Measurements from ENCODE around the gene TEX22.

TEX22 gene

DNA sequence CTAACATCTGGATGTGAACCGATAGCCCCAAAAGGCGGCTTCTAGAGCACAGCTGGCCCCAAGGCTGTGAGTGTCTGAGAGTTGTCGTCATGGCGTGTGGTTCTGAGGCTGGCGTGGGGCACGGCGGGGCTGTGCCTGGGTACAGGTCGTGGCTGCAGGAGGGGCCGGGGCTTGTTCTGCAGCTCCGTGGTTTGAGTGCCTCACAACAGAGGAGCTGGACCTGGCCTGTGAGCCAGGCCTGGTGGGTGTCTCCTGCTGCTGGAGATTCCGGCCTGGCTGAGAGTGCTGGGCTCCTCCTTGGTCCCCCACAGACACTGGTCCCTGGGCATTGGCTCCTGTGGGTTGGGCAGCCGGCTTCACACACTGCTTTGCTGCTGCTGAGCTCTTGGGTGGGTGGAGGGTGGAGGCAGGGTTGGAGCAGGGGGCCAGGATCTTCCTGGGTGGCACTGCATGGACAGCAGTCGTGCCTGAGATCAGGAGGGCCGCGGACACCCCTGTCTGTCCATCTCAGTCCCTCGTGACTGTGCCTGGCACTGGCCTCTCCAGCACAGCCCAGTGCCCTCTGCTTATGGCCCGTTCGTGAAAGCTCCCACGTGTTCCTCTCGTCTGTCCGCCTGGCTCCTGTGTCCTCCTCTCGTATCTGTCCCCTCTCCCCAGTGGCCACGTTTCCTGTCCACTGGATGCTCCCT, 31.8 kb upstream of the TEX22 start:
- DNase-seq (ENCODE audit: low read depth), result no peak

DNA sequence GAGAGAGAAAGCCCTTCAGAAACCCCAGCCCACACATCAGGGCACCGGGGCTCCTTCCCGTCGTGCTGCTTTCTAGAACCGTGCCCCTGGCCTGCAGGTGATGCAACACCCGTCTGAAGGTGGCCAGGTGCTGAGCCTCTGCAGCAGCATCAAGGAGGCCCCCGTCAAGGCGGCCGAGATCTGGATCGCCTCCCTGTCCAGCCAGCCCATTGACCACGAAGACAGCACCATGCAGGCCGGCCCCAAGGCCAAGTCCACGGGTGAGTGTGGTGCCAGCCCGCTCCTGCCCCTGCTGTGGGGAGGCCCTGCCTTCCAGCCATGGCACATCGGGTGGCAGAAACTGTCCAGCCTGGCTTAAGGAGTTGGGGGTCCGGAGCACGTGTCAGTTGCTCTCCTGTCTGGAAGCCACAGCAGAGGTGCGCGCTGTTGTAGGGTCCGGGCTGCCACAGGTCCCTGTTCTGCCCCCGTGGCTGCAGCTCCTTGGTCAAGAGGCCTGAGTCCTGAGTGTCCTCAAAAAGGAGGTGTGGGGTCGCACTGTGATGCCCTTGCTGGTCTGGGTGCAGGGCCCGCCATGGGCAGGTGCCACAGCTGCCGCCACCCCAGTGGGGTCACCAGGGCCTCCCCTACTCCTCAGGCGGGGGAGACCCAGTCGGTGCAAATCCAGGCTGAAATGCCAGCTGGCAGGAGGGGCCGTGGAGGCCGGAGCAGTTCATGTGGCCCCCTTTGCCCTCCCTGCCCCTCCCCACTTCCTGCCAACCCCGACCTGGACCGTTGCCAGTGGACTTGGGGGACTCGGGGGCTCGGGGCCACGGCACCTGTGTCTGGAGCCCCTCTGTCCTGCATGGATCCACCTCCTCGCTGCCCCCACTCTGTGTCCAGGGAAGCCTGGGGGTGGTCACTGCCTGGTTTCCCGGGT, 31.0 kb upstream of the TEX22 start:
- DNase-seq (ENCODE audit: low read depth), result no peak

DNA sequence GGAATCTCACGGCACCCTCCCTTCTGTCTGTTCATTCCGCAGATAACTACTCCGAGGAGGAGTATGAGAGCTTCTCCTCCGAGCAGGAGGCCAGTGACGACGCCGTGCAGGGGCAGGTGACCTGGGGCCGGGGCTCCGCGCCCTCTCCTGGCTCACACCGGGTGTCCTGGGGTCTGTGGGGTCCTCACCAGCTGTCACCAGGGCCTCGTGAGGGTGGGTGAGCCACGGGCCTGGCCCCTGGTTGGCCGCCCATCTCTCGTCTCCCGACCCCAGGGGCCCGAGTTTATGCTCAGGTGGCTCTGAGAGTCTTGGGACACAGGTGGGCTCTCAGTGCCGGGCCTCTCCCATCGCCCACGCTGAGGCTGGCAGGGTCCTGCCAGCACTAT, 30.3 kb upstream of the TEX22 start:
- DNase-seq (ENCODE audit: low read depth), result no peak

DNA sequence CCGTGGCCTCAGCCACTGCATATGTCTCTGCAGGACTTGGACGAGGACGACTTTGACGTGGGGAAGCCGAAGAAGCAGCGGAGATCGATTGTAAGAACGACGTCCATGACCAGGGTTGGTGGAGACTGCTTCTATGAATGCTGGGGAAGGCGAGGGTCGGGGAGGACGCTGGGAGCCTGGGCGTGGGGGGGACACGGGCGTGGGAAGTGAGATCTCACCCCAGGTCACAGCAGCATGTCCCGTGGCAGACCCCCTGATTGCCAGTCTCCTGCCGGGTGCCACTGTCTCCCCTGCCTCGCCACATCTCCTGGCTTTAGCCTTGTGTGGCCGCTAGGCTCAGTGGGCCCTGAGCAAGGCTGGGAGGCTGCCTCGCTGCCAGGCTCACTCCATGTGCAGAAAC, 29.9 kb upstream of the TEX22 start:
- no peak for DNase-seq (ENCODE audit: low read depth)

DNA sequence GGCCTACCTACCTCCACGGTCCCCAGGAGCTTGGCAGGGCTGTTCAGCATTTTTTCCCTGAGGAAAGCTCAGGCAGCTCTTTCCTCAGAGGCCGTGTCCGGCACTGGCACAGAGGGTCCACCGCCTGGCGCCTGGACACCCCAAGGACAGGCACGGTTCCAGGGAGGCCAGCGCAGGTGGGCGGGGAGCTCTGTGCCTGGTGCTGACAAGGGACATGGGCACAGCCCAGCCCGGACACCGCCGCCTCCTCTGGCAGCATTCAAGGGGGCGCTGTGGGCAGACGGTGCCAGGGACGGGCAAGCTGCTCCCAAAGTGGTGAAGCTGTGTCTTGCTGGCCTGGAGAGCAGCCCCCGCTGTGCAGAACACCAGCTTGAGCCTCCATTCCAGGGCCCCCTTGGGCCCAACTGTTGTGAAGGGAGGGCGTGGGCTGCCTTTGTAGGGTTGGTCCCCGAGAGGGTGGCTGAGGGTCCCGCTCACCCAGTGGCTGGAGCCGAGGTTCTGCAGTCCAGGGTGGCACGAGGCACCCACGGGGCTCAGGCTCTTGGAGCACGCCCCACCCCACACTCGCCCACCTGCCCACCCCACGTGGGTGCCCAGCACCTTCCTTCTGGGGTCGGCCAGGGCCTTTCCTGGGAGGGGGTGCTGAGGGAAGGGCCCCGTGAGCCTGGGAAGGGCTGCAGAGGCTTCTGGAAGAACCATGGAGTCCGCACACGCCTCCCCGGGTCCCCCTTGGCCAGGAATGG, 29.3 kb upstream of the TEX22 start:
- no peak for DNase-seq (ENCODE audit: low read depth)

DNA sequence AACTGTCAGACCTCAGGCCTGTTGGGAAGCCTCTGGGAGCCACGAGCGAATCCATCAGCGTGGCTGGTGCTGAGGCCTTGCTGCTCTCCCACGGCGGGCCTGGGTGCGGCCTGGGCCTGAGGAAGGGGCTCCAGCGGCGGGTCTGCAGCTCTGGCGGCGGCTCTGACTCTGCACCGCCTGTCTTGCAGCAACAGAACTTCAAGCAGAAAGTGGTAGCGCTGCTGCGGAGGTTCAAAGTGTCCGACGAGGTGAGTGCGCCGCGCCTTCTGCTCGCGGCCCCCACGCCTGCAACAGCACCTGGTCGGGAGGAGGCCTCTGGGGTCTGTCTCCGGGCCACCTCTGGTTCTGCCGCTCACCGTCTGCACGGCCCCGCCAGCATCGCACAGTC, 28.7 kb upstream of the TEX22 start:
- DNase-seq (ENCODE audit: low read depth), result no peak

DNA sequence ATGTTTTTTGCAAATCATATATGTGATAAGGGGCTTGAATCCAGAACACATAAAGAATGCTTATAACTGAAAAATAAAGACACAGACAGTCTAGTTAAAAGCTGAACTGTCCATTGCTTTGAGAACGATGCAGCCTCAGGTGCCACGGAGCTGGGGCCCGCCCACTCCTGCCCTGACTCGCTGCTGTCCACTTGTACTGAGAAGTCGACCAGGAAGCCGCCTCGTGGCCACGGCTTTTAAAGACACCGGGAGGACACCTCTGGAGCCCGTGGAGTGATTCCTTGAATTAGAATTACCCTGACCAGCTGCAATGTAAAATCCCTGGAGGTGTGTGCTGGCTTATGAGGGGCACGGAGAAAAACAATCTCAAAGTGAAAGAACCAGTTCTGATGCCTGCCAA, 23.9 kb upstream of the TEX22 start:
- DNase-seq (ENCODE audit: low read depth), result no peak

DNA sequence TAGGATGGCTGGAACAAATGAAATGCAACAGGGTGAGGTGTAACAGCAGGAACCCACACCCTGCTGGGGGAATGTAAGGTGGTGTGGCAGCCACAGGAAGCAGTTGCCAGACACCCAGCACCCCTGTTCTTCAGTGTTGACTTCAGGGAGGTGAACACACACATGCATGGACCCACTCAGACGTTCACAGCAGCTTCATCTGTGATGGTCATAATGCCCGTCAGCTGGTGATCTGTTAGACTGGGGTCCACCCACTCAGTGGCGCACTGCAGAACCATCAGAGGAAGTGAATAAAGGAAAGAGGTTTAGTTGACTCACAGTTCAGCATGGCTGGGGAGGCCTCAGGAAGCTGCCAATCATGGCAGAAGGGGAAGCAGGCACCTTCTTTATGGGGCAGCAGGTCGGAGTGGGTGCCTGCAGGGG, 22.7 kb upstream of the TEX22 start:
- DNase-seq (ENCODE audit: low read depth), result peak; percentile 50

DNA sequence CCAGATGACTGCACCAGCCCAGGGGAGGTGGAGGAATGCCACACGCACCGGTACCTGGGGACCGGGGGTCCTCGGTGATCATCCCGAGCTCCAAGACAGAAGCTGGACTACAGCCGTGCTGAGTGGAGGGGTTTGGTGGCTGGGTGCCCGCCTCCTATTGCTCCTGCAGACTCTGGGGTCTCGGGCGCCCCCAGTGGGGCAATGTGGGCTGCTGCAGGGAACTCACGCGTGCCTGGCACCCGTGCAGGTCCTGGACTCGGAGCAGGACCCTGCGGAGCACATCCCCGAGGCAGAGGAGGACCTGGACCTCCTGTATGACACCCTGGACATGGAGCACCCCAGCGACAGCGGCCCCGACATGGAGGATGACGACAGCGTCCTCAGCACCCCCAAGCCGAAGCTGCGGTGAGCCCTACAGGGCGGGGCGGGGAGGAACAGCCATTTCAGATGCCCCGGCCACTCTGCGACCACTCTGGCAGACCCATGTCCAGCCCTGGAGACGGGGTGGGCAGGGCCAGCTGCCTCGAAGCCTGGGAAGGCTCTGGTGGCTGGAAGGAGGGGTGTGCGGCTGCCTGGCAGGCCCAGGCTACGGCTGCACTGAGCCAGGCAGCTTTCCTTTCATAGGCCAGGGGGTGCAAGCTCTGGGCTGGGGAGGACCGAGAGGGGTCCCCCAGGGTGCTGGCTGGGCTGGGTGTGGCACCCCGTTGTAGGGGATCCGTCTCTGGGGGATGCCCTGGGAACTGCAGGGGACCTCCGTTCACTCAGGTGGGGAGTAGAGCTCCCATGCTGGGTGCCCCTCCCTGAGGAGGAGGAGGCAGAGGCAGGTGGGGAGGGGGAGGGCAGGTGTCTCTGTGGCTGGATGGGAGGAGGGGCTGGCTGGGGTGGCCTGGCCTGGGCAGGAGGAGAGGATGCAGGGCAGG, 21.6 kb upstream of the TEX22 start:
- no peak for DNase-seq (ENCODE audit: low read depth)

DNA sequence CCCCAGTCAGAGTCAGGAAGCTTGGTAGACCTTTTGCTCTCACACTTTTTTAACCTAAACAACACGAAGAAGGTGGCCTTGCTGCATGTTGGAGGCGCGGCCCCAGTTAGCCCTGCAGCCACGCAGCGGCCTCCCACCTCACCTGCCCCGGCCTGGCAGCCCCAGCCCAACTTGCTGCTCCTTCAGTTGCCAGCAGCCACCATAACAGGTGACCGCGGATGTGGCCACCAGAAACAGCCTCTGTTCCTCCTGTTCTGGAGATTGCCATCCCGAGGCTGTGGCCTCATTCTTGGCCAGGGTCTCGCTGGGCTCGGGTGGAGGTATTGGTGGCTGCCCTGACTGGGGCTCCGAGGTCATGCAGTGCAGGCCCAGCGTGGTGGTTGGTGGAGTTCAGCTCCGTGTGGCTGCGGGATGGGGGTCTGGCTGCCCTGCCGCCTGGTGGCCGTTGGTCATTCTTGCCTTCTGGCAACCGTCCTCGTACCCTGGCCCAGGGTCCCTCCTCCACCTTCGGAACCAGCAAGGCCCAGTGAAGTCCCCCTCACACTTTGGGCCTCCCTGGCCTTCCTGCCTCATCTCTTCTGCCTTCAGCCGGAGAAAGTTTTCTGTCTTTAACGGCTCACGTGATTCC, 20.7 kb upstream of the TEX22 start:
- no peak for DNase-seq (ENCODE audit: low read depth)

DNA sequence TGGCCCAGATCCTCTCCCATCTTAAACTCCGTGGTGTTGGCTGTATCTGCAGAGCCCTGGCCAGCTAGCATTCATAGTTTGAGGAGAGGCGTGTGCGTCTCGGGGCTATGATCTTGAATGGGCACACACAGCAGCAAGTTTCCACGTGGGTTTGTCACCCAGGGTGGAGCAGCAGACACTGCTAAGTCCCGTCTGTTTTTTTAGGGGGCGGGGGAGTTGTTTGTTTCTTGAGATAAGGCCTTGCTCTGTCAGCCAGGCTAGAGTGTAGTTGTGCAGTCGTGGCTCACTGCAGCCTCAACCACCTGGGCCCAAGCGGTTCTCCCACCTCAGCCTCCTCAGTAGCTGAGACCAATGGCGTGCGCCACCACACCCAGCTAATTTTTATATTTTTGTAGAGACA, 20.1 kb upstream of the TEX22 start:
- no peak for DNase-seq (ENCODE audit: low read depth)

DNA sequence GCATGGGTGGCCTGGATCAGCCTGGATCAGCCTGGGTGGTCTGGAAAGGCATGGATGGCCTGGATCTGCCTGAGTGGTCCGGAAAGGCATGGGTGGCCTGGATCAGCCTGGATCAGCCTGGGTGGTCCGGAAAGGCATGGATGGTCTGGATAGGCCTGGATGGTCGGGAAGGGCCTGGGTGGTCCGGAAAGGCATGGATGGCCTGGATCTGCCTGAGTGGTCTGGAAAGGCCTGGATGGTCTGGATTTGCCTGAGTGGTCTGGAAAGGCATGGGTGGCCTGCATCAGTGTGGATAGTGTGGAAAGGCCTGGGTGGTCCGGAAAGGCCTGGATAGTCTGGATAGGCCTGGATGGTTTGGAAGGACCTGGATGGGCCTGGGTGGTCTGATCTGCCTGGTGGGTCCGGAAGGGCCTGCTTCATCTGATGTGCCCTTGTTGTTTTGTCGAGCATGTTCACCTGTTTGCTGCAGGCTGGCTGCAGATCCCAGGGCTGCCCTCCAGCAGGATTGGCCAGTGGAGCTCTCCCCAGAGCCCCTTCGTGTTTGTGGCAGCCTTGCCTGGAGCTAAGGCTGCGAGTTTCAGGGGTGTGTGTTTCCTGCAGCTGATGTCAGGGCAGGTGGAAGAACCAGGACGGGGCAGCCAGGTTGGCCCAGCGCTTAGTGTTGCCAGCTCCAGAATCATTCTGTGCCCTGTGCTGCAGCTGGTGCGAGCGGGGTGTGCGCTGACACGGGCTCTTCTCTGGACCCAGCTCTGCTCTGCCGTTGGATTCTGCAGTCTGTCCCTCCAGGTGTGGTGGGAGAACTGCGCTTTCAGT, 19.3 kb upstream of the TEX22 start:
- no peak for DNase-seq (ENCODE audit: low read depth)

DNA sequence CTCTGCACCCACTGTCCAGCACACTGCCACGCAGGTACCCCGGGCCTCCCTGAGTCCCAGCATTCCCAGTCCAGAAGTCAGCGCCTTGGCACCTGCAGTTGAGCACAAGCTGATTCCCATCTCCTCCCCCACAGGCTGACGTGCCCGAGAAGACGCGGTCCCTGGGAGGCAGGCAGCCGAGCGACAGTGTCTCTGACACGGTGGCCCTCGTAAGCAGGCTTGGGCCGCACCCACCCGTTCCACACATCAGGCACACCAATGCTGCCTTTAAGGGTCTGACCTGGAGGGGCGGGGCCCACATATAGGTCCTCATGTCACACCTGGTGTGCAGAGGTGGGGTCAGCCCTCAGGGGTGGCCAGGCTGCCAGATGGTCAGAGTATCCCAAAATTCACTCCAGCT, 18.4 kb upstream of the TEX22 start:
- DNase-seq (ENCODE audit: low read depth), result no peak

DNA sequence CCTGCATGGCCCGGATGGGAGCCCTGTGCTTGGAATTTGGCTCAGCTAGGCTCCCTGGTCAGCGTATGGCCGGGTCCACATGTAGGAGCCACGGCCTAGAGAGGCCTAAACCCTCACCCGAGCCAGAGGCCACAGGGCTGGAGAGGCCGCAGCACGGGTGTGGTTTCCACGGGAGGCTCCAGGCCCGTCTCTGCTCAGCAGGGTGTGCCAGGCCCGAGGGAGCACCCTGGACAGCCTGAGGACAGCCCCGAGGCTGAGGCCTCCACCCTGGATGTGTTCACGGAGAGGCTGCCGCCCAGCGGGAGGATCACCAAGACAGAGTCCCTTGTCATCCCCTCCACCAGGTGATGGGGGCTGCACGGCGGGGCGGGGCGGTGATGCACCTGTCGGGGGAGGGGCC, 17.6 kb upstream of the TEX22 start:
- no peak for DNase-seq (ENCODE audit: low read depth)

DNA sequence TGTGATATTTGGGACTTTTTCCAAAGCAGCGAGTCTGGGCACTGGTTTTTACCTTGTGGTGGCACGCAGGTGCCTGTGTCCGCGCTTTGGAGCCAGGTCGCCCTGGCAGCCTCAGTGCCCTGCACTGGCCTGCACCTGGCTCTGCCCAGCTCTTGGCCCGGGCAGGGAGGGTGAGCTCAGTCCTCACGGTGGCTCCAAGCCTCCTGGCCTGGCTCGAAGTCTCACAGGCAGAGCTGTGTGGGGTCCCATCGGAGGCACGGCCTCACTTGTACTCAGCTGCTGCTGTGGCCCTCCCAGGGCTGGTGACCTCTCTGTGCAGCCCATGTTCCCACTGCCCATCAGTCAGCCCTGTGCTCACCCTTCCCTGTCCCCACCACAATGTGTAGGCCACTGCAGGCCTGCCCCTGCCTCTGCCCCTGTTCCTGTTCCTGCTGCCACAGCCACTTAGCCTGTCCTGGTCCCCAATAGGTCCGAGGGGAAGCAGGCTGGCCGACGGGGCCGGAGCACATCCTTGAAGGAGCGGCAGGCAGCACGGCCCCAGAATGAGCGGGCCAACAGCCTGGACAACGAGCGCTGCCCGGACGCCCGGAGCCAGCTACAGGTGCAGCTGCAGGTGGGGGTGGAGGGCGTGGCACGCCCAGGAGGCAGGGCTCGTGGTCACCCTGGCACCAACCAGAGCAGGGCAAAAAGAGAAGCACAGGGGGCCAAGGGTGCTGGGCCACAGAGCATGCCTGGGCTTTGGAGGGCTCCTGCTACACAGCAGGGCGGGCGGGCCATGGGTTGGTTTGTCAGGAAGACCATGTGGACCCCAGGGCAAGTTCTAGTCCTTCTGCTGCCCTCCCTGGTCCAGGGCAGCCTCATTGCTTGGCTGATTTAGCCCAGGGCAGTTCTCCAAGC, 16.6 kb upstream of the TEX22 start:
- no peak for DNase-seq (ENCODE audit: low read depth)

DNA sequence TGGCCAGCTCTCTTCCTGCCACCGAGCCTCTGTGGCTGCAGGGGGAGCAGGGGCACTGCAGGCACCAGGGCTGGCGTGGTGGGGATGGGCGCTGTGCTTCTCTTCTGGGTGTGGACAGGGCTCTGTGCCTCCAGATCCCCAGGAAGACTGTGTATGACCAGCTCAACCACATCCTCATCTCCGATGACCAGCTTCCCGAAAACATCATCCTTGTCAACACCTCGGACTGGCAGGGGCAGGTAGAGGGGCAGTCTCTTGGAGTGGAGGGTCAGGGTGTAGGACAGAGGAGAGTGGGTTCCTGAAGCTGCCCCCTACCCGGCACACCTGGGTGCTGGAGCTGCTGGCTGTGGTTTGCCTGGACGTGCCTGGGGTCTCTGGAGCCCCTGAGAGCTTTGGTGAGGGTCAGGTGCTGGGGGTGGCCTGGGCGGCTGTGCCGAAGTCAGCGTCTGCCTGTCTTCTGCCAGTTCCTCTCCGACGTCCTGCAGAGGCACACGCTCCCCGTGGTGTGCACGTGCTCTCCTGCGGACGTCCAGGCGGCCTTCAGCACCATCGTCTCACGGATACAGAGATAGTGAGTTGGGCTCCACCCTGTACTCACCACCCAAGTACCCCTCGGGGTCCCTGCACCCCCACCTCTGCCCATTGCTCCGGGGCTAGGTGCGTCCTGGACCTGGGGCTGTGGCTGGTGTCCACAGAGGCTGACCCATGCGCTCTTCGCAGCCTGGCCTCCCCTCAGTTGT, 15.8 kb upstream of the TEX22 start:
- DNase-seq (ENCODE audit: low read depth), result no peak

DNA sequence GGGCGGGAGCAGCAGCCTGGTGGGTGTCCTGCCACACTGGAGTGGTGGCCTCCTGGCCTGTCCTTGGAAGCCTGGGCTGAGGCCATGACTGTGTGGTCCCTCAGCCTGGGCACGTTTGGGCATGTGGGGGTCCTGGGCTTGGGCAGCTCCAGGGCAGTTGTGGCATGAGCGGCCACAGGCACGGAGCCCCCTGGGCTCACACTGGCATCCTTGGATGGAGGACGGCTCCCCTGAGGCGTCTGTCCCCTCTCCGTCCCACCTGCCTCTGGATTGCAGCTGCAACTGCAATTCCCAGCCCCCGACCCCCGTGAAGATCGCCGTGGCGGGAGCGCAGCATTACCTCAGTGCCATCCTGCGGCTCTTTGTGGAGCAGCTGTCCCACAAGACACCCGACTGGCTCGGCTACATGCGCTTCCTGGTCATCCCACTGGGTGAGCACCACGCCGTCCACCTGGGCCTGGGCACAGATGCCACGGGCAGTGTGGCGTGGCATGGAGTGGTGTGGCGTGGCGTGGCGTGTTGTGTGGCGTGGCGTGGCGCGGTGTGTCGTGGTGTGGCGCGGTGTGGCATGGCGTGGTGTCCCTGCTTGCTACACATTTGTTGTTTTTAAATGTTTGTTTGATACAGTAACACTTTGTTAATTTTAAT, 15.1 kb upstream of the TEX22 start:
- DNase-seq (ENCODE audit: low read depth), result no peak

DNA sequence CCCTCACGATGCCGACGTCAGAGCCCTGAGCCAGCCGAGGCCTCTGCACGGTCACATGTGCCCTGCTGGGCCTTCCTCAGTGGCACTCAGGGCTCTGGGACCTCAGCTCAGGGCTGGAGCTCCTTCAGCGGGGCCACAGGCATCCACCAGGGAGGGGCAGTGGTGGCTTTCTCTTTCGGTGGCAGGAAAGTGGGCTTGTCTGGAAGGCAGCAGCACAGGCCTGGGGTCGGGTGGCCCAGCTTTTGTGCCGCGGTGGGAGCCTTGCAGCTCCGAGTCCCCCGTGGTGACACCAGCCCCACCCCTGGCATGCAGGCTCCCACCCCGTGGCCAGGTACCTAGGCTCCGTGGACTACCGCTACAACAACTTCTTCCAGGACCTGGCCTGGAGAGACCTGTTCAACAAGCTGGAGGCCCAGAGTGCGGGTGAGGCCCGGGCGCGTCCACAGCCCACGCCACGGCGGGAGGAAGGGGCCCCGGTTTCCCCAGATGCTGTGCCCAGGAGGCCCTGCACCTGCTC, 14.2 kb upstream of the TEX22 start:
- no peak for DNase-seq (ENCODE audit: low read depth)
